Dedifferentiated amniotic fluid mesenchymal stem cell (primary cell): Measurements from ENCODE around the gene NDUFS6.
A peak's percentile ranks its signal among the peaks of the same experiment; 100 is the strongest.

Experiments
- DNase-seq: peaks from one replicate; pipeline ENCODE4 v3.0.0-alpha.2; 2016; ENCODE audit errors: extremely low spot score

Gene NDUFS6

GRCh38 chr5:1801222-1801966 lies at the start of gene NDUFS6:
Gene NDUFS6 (plus strand): TSS chr5:1801407. CDS start chr5:1801418, 11 bp downstream.
- DNase-seq, result no peak

GRCh38 chr5:1751864-1752822 lies 49.1 kb upstream of the NDUFS6 start:
- DNase-seq, result no peak

- no peak for DNase-seq
Measured at GRCh38 chr5:1752881-1753280, 48.3 kb upstream of the NDUFS6 start.

- no peak for DNase-seq
Measured at GRCh38 chr5:1753490-1753889, 47.7 kb upstream of the NDUFS6 start.

GRCh38 chr5:1754531-1755220 lies 46.5 kb upstream of the NDUFS6 start:
- no peak for DNase-seq

GRCh38 chr5:1755321-1755949 lies 45.8 kb upstream of the NDUFS6 start:
- DNase-seq, result no peak

- no peak for DNase-seq
Measured at GRCh38 chr5:1756481-1756880, 44.7 kb upstream of the NDUFS6 start.

- no peak for DNase-seq
Measured at GRCh38 chr5:1757511-1757910, 43.7 kb upstream of the NDUFS6 start.

- DNase-seq, result no peak
Measured at GRCh38 chr5:1758574-1758973, 42.6 kb upstream of the NDUFS6 start.

GRCh38 chr5:1759378-1759970 lies 41.7 kb upstream of the NDUFS6 start:
- no peak for DNase-seq

- DNase-seq, result no peak
Measured at GRCh38 chr5:1760231-1760630, 41.0 kb upstream of the NDUFS6 start.

GRCh38 chr5:1760656-1761452 lies 40.4 kb upstream of the NDUFS6 start:
- DNase-seq, result no peak

- DNase-seq, result no peak
Measured at GRCh38 chr5:1761453-1761755, 39.8 kb upstream of the NDUFS6 start.

GRCh38 chr5:1762121-1762882 lies 38.9 kb upstream of the NDUFS6 start:
- no peak for DNase-seq

- no peak for DNase-seq
Measured at GRCh38 chr5:1762883-1763547, 38.2 kb upstream of the NDUFS6 start.

- DNase-seq, result peak; percentile 56
Measured at GRCh38 chr5:1763548-1763911, 37.7 kb upstream of the NDUFS6 start.

- no peak for DNase-seq
Measured at GRCh38 chr5:1763960-1764605, 37.1 kb upstream of the NDUFS6 start.

GRCh38 chr5:1764606-1764960 lies 36.6 kb upstream of the NDUFS6 start:
- no peak for DNase-seq
